Common myeloid progenitor, CD34-positive (primary cell): ENCODE data around the gene USP21.

Experiments
- CTCF ChIA-PET: fragments of 350-600 bp; sonication (Branson Sonifier 250); formaldehyde crosslinking; loops from one replicate; lab custom pipeline; 2021; ENCODE audit warnings: antibody characterized with exemption; lab: Charles Lee
- POLR2A ChIA-PET: fragments of 350-600 bp; sonication (Branson Sonifier 250); formaldehyde crosslinking; loops from one replicate; lab custom pipeline; 2021; ENCODE audit warnings: antibody characterized with exemption; lab: Charles Lee
- DNase-seq, 3 donors: peaks; one replicate each; pipeline versions ENCODE4 v3.0.0 to v3.0.0-alpha.2; 2013
- H3K27ac ChIP-seq, 2 experiments: 1 replicate in 1 of 2; 2 replicates in 1 of 2; pipeline ENCODE4 v1.7.0; 2013; ENCODE audit warnings: inconsistent platforms in 2 of 2, low read length in 2 of 2, mild to moderate bottlenecking in 2 of 2, low read depth in 1 of 2, moderate library complexity in 1 of 2; ENCODE audit not compliant: severe bottlenecking in 2 of 2, insufficient read depth in 1 of 2, poor library complexity in 1 of 2
- H3K27me3 ChIP-seq, 5 experiments: replicated peaks in 2 of 5; 1 replicate in 3 of 5; 2 replicates in 2 of 5; pipeline versions ENCODE4 v1.6.1 to v1.7.0; 2013; ENCODE audit warnings: low read length in 4 of 5, mild to moderate bottlenecking in 2 of 5, moderate library complexity in 2 of 5, inconsistent platforms in 1 of 5; ENCODE audit not compliant: insufficient read depth in 5 of 5, control insufficient read depth in 4 of 5
- H3K36me3 ChIP-seq, 4 experiments: 1 replicate in 2 of 4; 2 replicates in 2 of 4; pipeline versions ENCODE4 v1.6.1 to v1.7.0; 2013; ENCODE audit warnings: low read length in 3 of 4, control low read depth in 1 of 4, mild to moderate bottlenecking in 1 of 4; ENCODE audit not compliant: control insufficient read depth in 4 of 4, insufficient read depth in 4 of 4
- H3K4me1 ChIP-seq, 4 experiments: 1 replicate in 3 of 4; 2 replicates in 1 of 4; pipeline versions ENCODE4 v1.6.1 to v1.7.1; 2013; ENCODE audit warnings: low read length in 3 of 4, mild to moderate bottlenecking in 3 of 4, control low read depth in 1 of 4, inconsistent platforms in 1 of 4, moderate library complexity in 1 of 4; ENCODE audit not compliant: control insufficient read depth in 4 of 4, insufficient read depth in 4 of 4; ENCODE audit errors: control extremely low read depth in 1 of 4
- H3K4me3 ChIP-seq, 7 experiments: 1 replicate in 4 of 7; 2 replicates in 3 of 7; pipeline versions ENCODE4 v1.5.1 to v1.7.0; 2013; ENCODE audit warnings: mild to moderate bottlenecking in 7 of 7, low read length in 6 of 7, moderate library complexity in 6 of 7, inconsistent platforms in 2 of 7, low read depth in 2 of 7, control low read depth in 1 of 7; ENCODE audit not compliant: insufficient read depth in 4 of 7, control insufficient read depth in 1 of 7; ENCODE audit errors: extremely low read depth in 1 of 7
- H3K9me3 ChIP-seq, 5 experiments: 1 replicate in 4 of 5; 2 replicates in 1 of 5; pipeline versions ENCODE4 v1.6.1 to v1.7.1; 2013; ENCODE audit warnings: low read length in 4 of 5, mild to moderate bottlenecking in 2 of 5, inconsistent platforms in 1 of 5, low read depth in 1 of 5, moderate library complexity in 1 of 5; ENCODE audit not compliant: control insufficient read depth in 4 of 5, insufficient read depth in 2 of 5; ENCODE audit errors: control extremely low read depth in 1 of 5
- WGBS: methylation state at CpG from one replicate; pipeline ENCODE4 v1.1.5; 2013; ENCODE audit not compliant: insufficient coverage; 5-methylcytosine and 5-hydroxymethylcytosine counted together

USP21 gene

GRCh38 chr1:161161652-161162051, 2.4 kb downstream of the USP21 start:
- 96% methylated on average over 4 of the region's 5 CpGs for WGBS
- Histone ChIP-seq H3K27ac (peak overlapping the region in 1 of 2 experiments; percentile 90), H3K4me3 (no peak overlapping the region), H3K4me1 (peaks cover 0 to 41% (median 35%) of the 10 kb centered on the region in 4 experiments), H3K27me3 (no peaks in the 10 kb centered on the region), H3K36me3 (peaks cover 8 to 66% (median 32%) of the 10 kb centered on the region in 4 experiments), H3K9me3 (no peaks in the 10 kb centered on the region)
- ChIA-PET CTCF (interaction anchor here (1.1 to 1.7 kb wide), 5 partner anchors 10 to 152 kb away, joined by 3 to 12 read pairs (median 3); partner anchors contain the start of genes ADAMTS4, ARHGAP30 and SDHC), POLR2A (no interaction called here)
- no peak for DNase-seq

DNA sequence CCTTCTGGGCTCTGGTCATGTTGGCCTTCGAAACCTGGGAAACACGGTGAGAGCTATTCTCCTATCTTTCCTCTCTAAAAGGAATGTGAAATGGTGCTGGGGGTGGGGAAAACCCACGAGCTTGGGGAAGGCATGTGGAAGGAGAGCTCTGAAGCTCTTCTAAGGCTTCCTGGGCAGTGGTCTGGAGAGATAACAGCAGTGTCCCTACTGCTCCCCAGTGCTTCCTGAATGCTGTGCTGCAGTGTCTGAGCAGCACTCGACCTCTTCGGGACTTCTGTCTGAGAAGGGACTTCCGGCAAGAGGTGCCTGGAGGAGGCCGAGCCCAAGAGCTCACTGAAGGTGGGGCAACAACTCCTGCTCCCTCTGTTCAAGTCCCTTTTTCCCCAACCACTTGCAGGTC, 2.8 kb downstream of the USP21 start:
- Histone ChIP-seq H3K27ac (peak overlapping the region in 1 of 2 experiments; percentile 28), H3K4me1 (peaks cover 0 to 45% (median 39%) of the 10 kb centered on the region in 4 experiments), H3K36me3 (peaks cover 8 to 62% (median 30%) of the 10 kb centered on the region in 4 experiments), H3K4me3 (no peak overlapping the region), H3K27me3 (no peaks in the 10 kb centered on the region), H3K9me3 (no peaks in the 10 kb centered on the region)
- CTCF ChIA-PET, result interaction anchor here (1.1 to 1.7 kb wide), 5 partner anchors 9 to 152 kb away, joined by 3 to 12 read pairs (median 3); partner anchors contain the start of genes ADAMTS4, ARHGAP30 and SDHC
- POLR2A ChIA-PET, result no interaction called here
- no peak for DNase-seq
- 93% methylated on average over 5 of the region's 7 CpGs for WGBS

- Histone ChIP-seq H3K4me1 (peaks cover 3 to 48% (median 42%) of the 10 kb centered on the region in 4 experiments), H3K9me3 (no peaks in the 10 kb centered on the region), H3K36me3 (peaks cover 3 to 57% (median 25%) of the 10 kb centered on the region in 4 experiments), H3K27ac (no peak overlapping the region), H3K4me3 (no peak overlapping the region), H3K27me3 (no peaks in the 10 kb centered on the region)
- ChIA-PET POLR2A (no interaction called here), CTCF (interaction anchor here (1.1 to 1.7 kb wide), 4 partner anchors 9 to 92 kb away, joined by 3 to 12 read pairs (median 4); partner anchors contain the start of genes ADAMTS4 and ARHGAP30)
- no peak for DNase-seq
- 91% methylated on average over 5 of the region's 10 CpGs for WGBS
Measured at GRCh38 chr1:161162806-161163205, 3.5 kb downstream of the USP21 start.

DNA sequence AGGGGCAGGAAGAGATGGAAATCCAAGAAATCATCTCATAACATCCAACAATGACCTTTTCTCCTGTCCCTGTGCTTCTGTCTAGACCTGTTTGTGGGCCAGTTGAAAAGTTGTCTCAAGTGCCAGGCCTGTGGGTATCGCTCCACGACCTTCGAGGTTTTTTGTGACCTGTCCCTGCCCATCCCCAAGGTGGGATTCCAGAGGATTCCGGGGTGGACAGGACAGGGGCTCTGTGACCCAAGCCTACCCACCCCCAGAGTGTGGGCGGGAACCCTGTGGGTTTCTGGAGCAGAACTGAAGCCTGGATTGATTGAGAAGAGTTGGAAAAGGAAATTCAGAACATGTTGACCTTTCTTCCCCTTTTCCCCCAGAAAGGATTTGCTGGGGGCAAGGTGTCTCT, 4.5 kb downstream of the USP21 start:
- H3K4me1 ChIP-seq, result peaks cover 3 to 44% (median 39%) of the 10 kb centered on the region in 4 experiments
- H3K9me3 ChIP-seq, result no peaks in the 10 kb centered on the region
- H3K4me3 ChIP-seq, result no peak overlapping the region
- H3K27me3 ChIP-seq, result no peaks in the 10 kb centered on the region
- no peak for DNase-seq
- 100% methylated on average over 4 of the region's 5 CpGs for WGBS
- H3K27ac ChIP-seq, result peak overlapping the region in 1 of 2 experiments; percentile 98
- H3K36me3 ChIP-seq, result peaks cover 0 to 52% (median 22%) of the 10 kb centered on the region in 4 experiments
- ChIA-PET CTCF (interaction anchor here (2.2 to 6.1 kb wide), 3 partner anchors 9 to 14 kb away, joined by 10 to 45 read pairs (median 12); partner anchors contain the start of genes B4GALT3 and UFC1), POLR2A (no interaction called here)

DNA sequence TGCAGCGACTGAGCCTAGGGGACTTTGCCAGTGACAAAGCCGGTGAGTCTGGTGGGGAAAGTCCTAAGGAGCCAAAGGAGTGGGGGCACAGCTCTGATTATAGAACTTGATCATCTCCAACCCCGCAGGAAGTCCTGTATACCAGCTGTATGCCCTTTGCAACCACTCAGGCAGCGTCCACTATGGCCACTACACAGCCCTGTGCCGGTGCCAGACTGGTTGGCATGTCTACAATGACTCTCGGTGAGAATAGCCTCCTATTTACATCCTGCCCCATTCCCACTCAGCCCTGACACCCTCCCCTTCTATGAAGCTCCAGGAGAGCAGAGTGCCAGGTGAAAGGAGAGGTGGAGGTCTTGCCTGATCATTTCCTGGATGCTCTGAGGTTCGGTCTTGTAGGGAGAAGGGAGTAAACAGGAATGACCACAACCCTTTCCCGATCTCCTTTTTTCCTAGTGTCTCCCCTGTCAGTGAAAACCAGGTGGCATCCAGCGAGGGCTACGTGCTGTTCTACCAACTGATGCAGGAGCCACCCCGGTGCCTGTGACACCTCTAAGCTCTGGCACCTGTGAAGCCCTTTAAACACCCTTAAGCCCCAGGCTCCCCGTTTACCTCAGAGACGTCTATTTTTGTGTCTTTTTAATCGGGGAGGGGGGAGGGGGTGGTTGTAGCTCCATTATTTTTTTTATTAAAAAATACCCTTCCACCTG, 5.8 kb downstream of the USP21 start:
- ChIA-PET CTCF (interaction anchor here (0.8 to 6.1 kb wide), 19 partner anchors 7 to 217 kb away, joined by 3 to 45 read pairs (median 6); partner anchors contain the start of genes ADAMTS4, B4GALT3, CFAP126 and KLHDC9), POLR2A (interaction anchor here (0.6 to 1.8 kb wide), 4 partner anchors 12 to 144 kb away, joined by 3 to 12 read pairs (median 4); partner anchors contain the start of genes B4GALT3, DEDD, F11R and UFC1)
- H3K4me1 ChIP-seq, result peaks cover 3 to 37% (median 31%) of the 10 kb centered on the region in 4 experiments
- peaks cover 5 to 56% (median 33%) of the 10 kb centered on the region in 4 experiments for H3K36me3 ChIP-seq
- H3K27ac ChIP-seq, result peak overlapping the region; percentile 97 to 98
- no peak for DNase-seq
- 100% methylated on average over 10 of the region's 14 CpGs for WGBS
- H3K9me3 ChIP-seq, result no peaks in the 10 kb centered on the region
- H3K27me3 ChIP-seq, result no peaks in the 10 kb centered on the region
- peak overlapping the region in 5 of 7 experiments; percentile 74 to 91 (median 77) for H3K4me3 ChIP-seq

DNA sequence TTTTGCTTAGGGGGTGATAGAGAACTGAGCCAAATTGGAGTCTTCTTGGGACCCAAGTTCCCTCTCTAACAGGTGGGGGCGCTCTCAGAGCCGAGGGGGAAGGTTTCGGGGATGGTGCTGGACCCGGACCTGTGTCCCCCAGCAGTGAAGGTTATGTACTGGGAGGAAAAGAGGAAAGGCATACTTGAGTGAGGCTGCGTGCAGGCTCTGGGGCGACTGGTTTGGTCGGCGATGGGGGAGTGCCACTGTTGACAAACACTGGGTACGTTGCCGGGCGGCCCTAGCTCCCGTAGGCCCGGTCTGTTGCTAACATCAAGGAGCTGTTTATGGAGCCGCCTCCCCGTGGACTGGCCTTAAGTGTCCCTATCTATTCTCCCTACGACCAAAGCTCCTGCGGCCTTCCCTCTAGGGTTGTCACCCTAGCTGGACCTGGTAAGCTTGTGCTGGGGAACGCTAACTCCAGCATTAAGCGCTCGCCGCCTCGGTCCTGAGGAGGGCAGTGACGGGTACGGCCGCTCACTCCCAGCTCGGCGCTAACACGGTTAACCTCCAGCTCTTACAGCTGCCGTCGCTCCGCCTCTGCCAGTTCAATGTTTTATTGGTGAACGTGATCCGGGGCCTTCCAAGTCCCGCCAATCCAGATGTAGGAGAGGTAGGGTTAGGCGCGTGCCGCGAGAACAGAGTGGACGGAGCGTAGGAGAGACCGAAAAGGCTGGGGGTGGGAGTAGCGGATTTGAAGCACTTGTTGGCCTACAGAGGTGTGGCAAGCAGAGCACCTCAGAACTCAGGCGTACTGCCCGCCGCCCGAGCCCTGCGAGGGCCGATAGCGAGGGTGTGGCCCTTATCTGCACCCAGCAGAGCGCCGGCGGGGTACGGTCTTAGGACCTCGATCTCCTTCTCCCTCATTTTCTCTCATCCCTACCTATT, 6.7 kb downstream of the USP21 start, which contains the start of gene PPOX:
Gene PPOX, plus strand, starts transcription at position 685 of the 927 bp plus-strand sequence. CDS start 422 bp downstream, outside the sequence.
- POLR2A ChIA-PET, result interaction anchor here (1.1 to 1.8 kb wide), 3 partner anchors 11 to 33 kb away, joined by 3 to 12 read pairs (median 6); partner anchors contain the start of genes B4GALT3, DEDD and UFC1
- peak; percentile 97 to 99 (median 99) for DNase-seq
- H3K4me1 ChIP-seq, result peaks cover 3 to 29% (median 24%) of the 10 kb centered on the region in 4 experiments
- H3K4me3 ChIP-seq, result peak within 1 kb of the TSS; percentile 53 to 91 (median 77)
- H3K27ac ChIP-seq, result peak within 1 kb of the TSS; percentile 97 to 98
- WGBS, result 0% methylated on average over 32 of the region's 54 CpGs
- peaks cover 10 to 57% (median 41%) of the 10 kb centered on the region in 4 experiments for H3K36me3 ChIP-seq
- H3K27me3 ChIP-seq, result no peaks in the 10 kb centered on the region
- no peaks in the 10 kb centered on the region for H3K9me3 ChIP-seq
- CTCF ChIA-PET, result interaction anchor here (0.6 to 6.1 kb wide), 31 partner anchors 8 to 216 kb away, joined by 3 to 45 read pairs (median 4); partner anchors contain the start of genes ADAMTS4, B4GALT3, CFAP126 and KLHDC9
